Omental fat pad (tissue), 4 donors: ENCODE measurements around the gene CEACAM18. TPM values are rescaled to one million over a fixed set of nuclear protein-coding genes. Genes with fewer than 3 reads are reported as not detected.

Source experiments
- ATAC-seq: fragments of 150-250 bp; one replicate; pipeline ENCODE4 v1.9.1; 2016; ENCODE audit warnings: mild to moderate bottlenecking, moderate library complexity; ENCODE audit not compliant: low FRiP score
- DNase-seq: peaks from one replicate; pipeline ENCODE4 v3.0.0-alpha.2; 2019; ENCODE audit warnings: low spot score
- total RNA-seq, 4 donors: library from RNA; depleted of rRNA; stranded (reverse); fragments of >200 nt; gene quantifications; one replicate each; pipeline ENCODE4 v1.1.0, GENCODE V29; 2016
- TF ChIP-seq, protein P1 (sequence below), 3 donors: fragments of 450-650 bp; IDR thresholded peaks; one replicate each; pipeline ENCODE4 v1.5.1; 2016 to 2017; ENCODE audit warnings: antibody characterized with exemption in 3 of 3, mild to moderate bottlenecking in 3 of 3, moderate library complexity in 2 of 3

Gene CEACAM18
- total RNA-seq: not detected

DNA sequence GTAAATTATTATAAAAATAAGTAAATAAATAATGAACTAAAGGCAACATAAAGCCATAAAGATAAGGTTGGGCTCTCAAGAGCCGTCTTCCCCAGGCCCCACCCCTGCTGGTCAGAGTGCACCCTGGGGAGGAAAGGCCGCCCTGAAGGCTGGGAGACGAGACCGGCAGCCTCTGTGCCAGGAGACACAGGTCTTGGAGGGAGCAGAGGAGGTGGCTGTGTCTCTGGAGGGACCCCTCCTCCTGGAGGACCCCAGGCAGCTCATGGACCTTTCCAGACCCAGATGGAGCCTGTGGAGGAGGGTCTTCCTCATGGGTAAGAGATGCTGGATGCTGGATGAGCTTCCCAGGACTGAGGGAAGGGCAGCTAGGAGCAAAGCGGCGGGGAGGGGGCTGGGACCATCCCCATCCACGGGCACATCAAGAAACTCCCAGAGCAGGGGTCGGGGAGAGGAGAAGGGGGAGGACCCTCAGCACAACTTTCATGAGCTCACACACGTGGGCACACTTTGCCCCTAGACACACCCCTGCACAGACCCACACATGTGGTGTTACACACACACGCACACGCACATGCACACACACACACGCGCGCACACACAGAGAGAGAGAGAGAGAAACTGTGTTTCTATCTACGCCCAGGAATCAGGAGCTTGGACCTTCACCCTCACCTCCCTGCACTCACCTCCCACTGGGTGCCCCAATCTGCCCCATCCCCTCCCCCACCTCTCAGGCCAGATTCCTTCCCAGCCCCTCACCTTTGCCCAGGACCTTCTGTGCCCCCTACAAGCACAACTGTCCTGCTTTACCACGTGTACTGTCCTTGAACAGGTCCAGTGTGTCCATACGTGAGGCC, at the start of gene CEACAM18:
TSS of gene CEACAM18 (plus strand) at position 159 of the 854 bp plus-strand sequence.
- no peak for ATAC-seq
- DNase-seq: no peak
- TF ChIP-seq, protein P1, sequence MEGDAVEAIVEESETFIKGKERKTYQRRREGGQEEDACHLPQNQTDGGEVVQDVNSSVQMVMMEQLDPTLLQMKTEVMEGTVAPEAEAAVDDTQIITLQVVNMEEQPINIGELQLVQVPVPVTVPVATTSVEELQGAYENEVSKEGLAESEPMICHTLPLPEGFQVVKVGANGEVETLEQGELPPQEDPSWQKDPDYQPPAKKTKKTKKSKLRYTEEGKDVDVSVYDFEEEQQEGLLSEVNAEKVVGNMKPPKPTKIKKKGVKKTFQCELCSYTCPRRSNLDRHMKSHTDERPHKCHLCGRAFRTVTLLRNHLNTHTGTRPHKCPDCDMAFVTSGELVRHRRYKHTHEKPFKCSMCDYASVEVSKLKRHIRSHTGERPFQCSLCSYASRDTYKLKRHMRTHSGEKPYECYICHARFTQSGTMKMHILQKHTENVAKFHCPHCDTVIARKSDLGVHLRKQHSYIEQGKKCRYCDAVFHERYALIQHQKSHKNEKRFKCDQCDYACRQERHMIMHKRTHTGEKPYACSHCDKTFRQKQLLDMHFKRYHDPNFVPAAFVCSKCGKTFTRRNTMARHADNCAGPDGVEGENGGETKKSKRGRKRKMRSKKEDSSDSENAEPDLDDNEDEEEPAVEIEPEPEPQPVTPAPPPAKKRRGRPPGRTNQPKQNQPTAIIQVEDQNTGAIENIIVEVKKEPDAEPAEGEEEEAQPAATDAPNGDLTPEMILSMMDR (IDR thresholded peaks at IDR 0.05): no peak

DNA sequence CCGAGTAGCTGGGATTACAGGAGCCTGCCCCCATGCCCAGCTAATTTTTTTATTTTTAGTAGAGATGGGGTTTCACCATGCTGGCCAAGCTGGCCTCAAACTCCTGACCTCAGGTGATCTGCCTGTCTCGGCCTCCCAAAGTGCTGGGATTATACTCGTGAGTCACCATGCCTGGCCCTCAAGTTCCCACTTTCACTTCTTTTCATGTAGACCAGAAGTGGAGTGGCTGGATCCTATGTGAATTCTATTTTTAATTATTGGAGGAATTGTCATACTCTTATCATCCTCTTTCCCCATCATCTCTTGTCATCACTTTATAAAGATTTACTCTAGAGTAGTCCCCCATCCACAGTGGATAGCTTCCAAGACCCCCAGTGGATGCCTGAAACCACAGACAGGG, 48.1 kb upstream of the CEACAM18 start:
- ATAC-seq: no peak
- no peak for DNase-seq
- TF ChIP-seq, protein P1 (IDR thresholded peaks at IDR 0.05): no peak

DNA sequence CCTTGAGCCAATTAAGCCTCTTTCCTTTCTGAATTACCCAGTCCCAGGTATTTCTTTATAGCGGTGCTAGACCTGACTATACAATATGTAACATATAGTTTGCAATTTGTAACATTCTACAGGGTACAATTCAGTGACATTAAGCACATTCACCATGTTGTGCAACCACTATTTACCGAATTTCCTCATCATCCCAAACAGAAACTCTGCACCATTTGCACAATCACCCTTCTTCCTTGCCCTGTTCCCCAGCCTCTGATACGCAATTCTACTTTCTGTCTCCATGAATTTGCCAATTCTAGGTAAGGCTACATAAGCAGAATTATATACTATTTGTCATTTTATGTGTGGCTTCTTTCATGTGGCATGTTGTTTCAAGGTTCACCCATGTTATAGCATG, 47.2 kb upstream of the CEACAM18 start:
- ATAC-seq (no peak), DNase-seq (no peak)
- TF ChIP-seq, protein P1 (IDR thresholded peaks at IDR 0.05): no peak

DNA sequence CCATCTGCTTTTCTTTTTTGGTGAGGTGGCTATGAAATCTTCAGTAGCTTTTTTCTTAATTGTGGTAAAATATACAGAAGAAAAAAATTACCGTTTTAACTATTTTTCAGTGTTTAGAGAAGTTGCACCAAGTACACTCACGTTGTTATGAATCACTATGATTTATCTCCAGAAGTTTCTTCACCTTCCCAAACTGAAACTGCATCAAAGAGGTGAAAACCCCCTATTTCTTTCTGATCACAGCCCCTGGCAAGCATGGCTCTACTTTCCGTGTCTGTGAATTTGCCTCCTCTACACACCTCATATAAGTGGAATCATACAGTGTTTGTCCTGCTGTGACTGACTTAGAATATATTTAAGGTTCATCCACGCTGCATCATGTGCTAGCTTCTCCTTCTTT, 45.3 kb upstream of the CEACAM18 start:
- DNase-seq (no peak), ATAC-seq (no peak)
- TF ChIP-seq, protein P1 (IDR thresholded peaks at IDR 0.05): no peak

DNA sequence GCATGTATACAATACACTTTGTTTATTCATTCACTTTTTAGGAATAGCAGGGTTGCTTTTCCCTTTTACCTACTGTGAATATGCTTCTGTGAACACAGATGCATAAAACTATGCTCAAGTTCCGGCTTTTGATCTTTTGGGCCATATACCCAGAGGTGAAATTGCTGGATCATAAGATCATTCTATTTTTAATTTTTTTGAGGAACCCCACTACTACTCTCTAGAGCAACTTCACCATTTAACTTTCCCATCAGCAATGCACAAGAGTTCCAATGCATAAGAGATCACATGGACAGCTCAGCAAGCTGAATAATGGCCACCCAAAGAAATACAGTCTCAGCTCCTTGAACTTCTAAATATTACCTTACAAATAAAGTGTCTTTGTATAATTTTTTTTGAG, 43.9 kb upstream of the CEACAM18 start:
- TF ChIP-seq, protein P1 (IDR thresholded peaks at IDR 0.05): no peak
- DNase-seq (no peak), ATAC-seq (no peak)

DNA sequence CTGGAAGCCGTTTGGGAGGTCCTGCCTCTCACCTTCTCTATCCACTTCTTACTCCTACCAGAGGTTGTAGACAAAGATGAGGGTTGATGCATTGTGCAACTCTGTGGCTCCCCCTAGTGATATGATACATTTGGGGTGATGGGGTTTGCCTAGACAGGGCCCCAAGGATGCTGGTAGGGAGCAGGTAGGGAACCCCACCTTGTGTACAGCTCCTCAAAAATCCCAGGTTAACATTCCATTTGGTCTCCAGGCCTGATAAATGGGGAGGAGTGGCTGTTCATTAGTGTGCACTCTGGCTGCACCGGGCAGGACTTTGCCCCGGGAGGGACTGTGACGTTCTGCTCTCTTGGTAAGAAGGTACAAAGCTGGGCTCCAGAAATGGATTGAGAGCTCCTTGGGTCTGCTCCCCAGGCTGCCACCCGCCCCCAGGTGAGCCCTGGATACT, 39.3 kb upstream of the CEACAM18 start:
- DNase-seq: no peak

More for the DNA sequence above, 39.3 kb upstream of the CEACAM18 start:
- TF ChIP-seq, protein P1 (IDR thresholded peaks at IDR 0.05): no peak
- no peak for ATAC-seq
